ENCODE measurements around the gene GPR156. TPM values are rescaled to one million over a fixed set of nuclear protein-coding genes. Genes with fewer than 3 reads are reported as not detected.

The GPR156 gene
- total RNA-seq, 1 experiment from 2014 or later = 0.15 TPM

- TF ChIP-seq REST (IDR thresholded peaks at IDR 0.05; ENCODE audit: low read depth) = no peak
- no peak for TF ChIP-seq CEBPB (IDR thresholded peaks at IDR 0.05; ENCODE audit: low read depth)
- no peak for TF ChIP-seq ZFX (IDR thresholded peaks at IDR 0.05)
- no peak for TF ChIP-seq YY1 (IDR thresholded peaks at IDR 0.05; ENCODE audit: extremely low read depth, insufficient replicate concordance, low read depth, low read length)
- no peak for TF ChIP-seq EZH2 (IDR thresholded peaks at IDR 0.05)
- TF ChIP-seq MAX (IDR thresholded peaks at IDR 0.05) = no peak
- TF ChIP-seq FOSL1 (IDR thresholded peaks at IDR 0.05; ENCODE audit: low read depth) = no peak
Measured at GRCh38 chr3:120151791-120152190, 133.2 kb downstream of the GPR156 start (continued).

GRCh38 chr3:120148187-120148949, 136.7 kb downstream of the GPR156 start:
- POLR2A ChIA-PET = interaction anchor here (1.2 kb wide), 1 partner anchor 12 kb away, joined by 4 read pairs; no protein-coding TSS in a partner anchor
- RAD21 ChIA-PET (ENCODE audit: low non-redundant PET in 1 of 2, low total read pairs in 2 of 2, uncharacterized antibody in 2 of 2, unreplicated experiment in 2 of 2) = no interaction called here
- Histone ChIP-seq H3K4me2 (ENCODE audit: low read length) (no peak overlapping the region), H3K27me3 (ENCODE audit: insufficient read depth, low read length) (no peaks in the 10 kb centered on the region), H3K27ac (ENCODE audit: low read depth, low read length) (no peak overlapping the region), H4K20me1 (ENCODE audit: insufficient read depth) (no peaks in the 10 kb centered on the region), H3K79me2 (ENCODE audit: insufficient read depth, low read length) (no peaks in the 10 kb centered on the region), H3K36me3 (ENCODE audit: control insufficient read depth in 1 of 2, insufficient read depth in 2 of 2, low read length in 2 of 2) (no peaks in the 10 kb centered on the region), H3K9me3 (ENCODE audit: control insufficient read depth in 1 of 2, insufficient read depth in 1 of 2, low read depth in 1 of 2, low read length in 2 of 2) (no peaks in the 10 kb centered on the region), H3K4me1 (ENCODE audit: control insufficient read depth in 1 of 2, insufficient read depth in 2 of 2, low read length in 2 of 2) (peaks cover 7 to 42% of the 10 kb centered on the region in 2 experiments), H3K9ac (ENCODE audit: low read length) (no peak overlapping the region), H3K9me2 (ENCODE audit: insufficient read depth) (no peaks in the 10 kb centered on the region), H3K4me3 (replicated peaks in 1 of 2; ENCODE audit: low read depth in 1 of 2, low read length in 2 of 2) (no peak overlapping the region), H2AFZ (ENCODE audit: low read depth, low read length, poor library complexity, severe bottlenecking) (no peak overlapping the region)
- intact Hi-C loops (cut with micrococcal nuclease) = no loop called here
- CTCF ChIA-PET = interaction anchor here (1.2 to 3.8 kb wide), 4 partner anchors 12 to 269 kb away, joined by 3 to 31 read pairs (median 8); no protein-coding TSS in a partner anchor
- ATAC-seq (no peak), DNase-seq (ENCODE audit: low read depth, low spot score) (no peak)
- BruUV-seq (replicated peaks) = no TSS peak
- TF ChIP-seq RAD21 (IDR thresholded peaks at IDR 0.05; ENCODE audit: low read depth) = no peak
- TF ChIP-seq ZBTB33 (IDR thresholded peaks at IDR 0.05; ENCODE audit: extremely low read depth, insufficient replicate concordance, low read length) = no peak
- TF ChIP-seq ZNF274 (IDR thresholded peaks at IDR 0.05; ENCODE audit: low read depth, low read length) = no peak
- no peak for TF ChIP-seq TCF7L2 (IDR thresholded peaks at IDR 0.05; ENCODE audit: borderline replicate concordance, extremely low read depth, insufficient read depth, insufficient read length)
- TF ChIP-seq JUND (IDR thresholded peaks at IDR 0.05) = no peak
- no peak for TF ChIP-seq CBX3 (IDR thresholded peaks at IDR 0.05; ENCODE audit: low read depth)
- TF ChIP-seq EZH2phosphoT487 (IDR thresholded peaks at IDR 0.05; ENCODE audit: borderline replicate concordance) = no peak
- TF ChIP-seq YY1 (IDR thresholded peaks at IDR 0.05; ENCODE audit: extremely low read depth, insufficient replicate concordance, low read depth, low read length) = no peak
- TF ChIP-seq CEBPB (IDR thresholded peaks at IDR 0.05; ENCODE audit: low read depth) = no peak
- TF ChIP-seq EGR1 (IDR thresholded peaks at IDR 0.05; ENCODE audit: low read depth) = no peak
